Measurements from ENCODE around the gene NOTCH1. TPM values are rescaled to one million over a fixed set of nuclear protein-coding genes. Genes with fewer than 3 reads are reported as not detected.
A peak's percentile ranks its signal among the peaks of the same experiment; 100 is the strongest.
"Not testable (repeated sequence)": the region's sequence is repeated elsewhere in the genome, so short reads cannot be mapped to it uniquely, and the experiment has no call there.

The NOTCH1 gene
- 38.6 TPM for polyA plus RNA-seq (ENCODE audit: insufficient read length)

DNA sequence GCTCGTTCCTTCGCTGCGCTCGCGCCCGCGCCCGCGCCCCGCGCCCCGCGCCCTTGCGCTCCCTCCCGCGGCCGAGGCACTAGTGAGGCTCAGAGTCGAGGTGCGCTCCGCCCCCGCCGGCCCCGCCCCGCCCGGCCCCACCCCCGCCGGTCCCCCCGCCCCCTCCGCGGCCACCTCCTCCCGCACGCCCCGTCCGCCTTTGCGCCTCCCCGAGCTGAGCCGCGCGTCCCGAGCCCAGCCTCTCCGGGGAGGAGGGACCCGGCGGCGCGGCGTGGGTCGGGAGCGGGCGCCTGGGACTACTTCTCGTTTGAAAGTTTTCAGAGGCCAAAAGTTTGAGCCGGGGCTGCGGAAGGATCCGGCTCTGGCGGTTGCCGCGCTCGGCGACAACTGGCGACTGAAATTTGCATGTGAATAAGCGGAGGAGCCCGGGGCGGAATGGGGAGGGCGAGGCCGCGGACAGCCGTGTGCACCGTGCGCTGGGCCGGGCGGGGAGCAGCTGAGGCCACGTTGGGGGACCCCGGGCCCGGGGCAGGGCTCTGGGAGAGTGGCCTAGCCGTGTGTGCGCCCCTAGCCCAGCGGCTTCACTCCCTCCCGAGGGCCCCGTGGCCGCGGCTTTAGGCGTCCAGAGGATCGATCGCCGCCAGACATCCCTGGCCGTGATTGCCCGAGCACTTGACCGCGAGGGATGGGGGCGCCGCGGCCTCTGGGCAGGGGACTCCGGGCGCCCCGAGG is at the start of gene NOTCH1:
Gene NOTCH1 (minus strand): TSS at position 84 of the 732 bp plus-strand sequence. CDS start 262 bp downstream, outside the sequence.
- peak; percentile 88 for DNase-seq

GRCh38 chr9:136594492-136594891 is 48.6 kb upstream of the NOTCH1 start:
- no peak for DNase-seq

DNA sequence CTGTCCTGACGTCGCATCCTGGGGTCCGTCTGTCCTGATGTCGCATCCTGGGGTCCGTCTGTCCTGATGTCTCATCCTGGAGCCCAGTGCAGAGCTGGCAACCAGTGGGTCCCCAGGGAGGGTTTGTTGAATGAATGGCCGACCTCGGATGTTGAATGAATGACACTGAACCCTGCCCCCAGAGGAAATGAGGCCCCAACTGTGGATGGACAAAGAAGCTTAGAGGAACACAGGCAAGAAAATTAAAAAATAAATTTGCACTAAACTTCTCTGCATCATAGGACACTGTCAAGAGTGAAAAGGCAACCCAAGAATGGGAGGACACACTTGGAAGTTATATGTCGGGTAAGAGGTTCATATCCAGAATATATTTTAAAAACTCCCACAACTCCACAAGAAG is 47.7 kb upstream of the NOTCH1 start:
- DNase-seq: no peak

- no peak for DNase-seq
Observed at GRCh38 chr9:136592666-136593065, 46.8 kb upstream of the NOTCH1 start.

- no peak for DNase-seq
Observed at GRCh38 chr9:136590821-136591752, 45.2 kb upstream of the NOTCH1 start.

DNA sequence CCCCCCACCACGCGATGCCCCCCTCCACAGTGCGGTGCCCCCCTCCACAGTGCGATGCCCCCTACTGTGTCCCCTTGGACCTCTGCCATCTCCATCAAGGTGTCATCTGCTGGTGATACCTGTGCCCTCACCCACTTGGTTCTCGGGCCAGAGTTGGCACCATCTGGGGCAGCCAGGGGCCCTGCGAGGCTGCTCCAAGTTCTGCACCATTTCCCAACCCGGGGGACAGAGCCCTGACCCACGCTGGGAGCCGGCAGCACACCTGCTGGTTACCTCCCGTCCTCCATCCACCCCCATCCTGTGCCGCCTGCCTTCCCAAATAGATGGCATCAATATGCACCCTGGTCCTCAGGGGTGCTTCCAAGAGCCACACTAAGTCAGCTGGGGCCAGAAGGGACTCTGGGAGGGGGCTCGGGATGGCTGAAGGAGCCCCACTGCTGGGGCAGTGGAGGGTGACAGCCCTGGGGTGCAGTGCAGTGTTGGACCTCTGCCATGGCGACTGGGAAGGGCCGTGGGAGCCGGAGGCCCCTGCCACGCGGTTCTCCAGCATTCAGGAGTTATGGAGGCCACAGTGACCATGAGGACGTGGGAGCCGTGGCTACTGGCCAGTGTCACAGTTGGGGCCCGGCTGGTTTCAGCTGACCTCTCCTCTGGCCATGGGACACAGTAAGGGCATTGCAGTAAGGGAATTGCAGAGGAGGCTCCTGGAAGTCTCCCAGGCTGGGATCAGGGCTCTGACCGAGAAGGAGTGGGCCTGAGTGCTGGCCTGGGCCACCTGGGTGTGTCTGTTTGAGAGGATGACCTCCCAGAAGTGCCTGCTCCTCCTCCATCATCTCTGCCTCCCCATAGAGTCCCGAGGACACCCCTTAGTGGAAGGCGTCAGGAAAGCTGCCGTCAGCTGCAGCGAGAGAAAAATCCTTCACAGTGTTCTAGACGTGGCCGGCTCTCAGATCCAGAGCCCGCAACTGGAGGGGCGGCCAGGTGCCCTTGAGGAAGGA is 44.2 kb upstream of the NOTCH1 start:
- DNase-seq: no peak

GRCh38 chr9:136588663-136589464 is 43.0 kb upstream of the NOTCH1 start:
- no peak for DNase-seq

GRCh38 chr9:136587944-136588662 is 42.3 kb upstream of the NOTCH1 start:
- DNase-seq: no peak

DNA sequence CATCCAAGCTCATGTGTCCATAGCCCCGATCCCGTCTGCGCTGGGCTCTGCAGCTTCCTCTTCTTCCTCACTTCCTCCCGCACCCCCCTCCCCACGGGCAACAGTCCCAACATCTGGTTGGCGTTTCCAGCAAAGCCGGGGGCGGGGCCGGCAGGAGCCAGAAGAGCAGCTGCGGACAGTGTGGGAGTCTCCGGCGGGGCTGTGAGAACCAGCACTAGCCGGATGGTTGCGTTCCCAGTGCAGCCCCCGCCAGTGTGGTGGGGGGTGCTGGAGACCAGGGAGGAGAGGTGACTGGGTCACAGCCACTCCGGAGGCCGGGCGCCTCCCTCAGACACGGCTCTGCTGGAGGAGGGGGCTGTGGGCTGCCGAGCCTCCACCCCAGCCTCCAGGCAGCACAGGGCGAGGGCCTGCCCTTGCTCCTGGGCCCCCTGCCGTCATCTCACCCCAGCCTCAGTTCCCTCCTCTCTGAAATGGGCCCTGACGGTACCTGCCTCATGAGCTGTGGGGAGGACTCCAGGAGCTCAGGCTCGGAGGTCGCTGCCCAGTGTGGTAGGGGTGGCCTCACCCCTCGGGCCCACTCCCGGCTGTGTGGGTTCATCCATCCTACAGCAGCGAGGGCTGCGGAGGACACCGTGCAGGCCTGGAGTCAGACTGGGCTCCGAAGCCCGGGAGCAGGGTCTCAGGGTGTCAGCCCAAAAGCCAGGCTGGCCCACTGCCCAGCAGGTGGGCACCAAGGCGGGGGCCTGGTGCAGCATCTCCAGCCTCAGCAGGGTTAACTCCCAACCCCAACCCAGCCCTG is 41.5 kb upstream of the NOTCH1 start:
- peak; percentile 91 for DNase-seq

- DNase-seq: no peak
Observed at GRCh38 chr9:136586391-136586953, 40.6 kb upstream of the NOTCH1 start.

- DNase-seq: no peak
Observed at GRCh38 chr9:136585531-136586120, 39.8 kb upstream of the NOTCH1 start.

GRCh38 chr9:136584934-136585333 is 39.1 kb upstream of the NOTCH1 start:
- DNase-seq: no peak

GRCh38 chr9:136584401-136584932 is 38.6 kb upstream of the NOTCH1 start:
- DNase-seq: no peak

- no peak for DNase-seq
Observed at GRCh38 chr9:136582977-136583735, 37.3 kb upstream of the NOTCH1 start.

- DNase-seq: no peak
Observed at GRCh38 chr9:136581614-136582447, 36.0 kb upstream of the NOTCH1 start.

GRCh38 chr9:136579650-136580219 is 33.9 kb upstream of the NOTCH1 start:
- not testable (repeated sequence) for DNase-seq

Data from hindlimb muscle (tissue), 1 donor.